Lower leg skin (tissue), 3 donors: ENCODE data around the gene PCDHGB2.

Source experiments
- POLR2A ChIP-seq, 2 donors: fragments of 450-650 bp; IDR thresholded peaks; one replicate each; pipeline ENCODE4 v1.6.1; 2016 to 2017; ENCODE audit warnings: antibody characterized with exemption in 2 of 2, mild to moderate bottlenecking in 1 of 2, moderate library complexity in 1 of 2
- TF ChIP-seq, protein P1 (sequence below), 3 donors: fragments of 450-650 bp; IDR thresholded peaks; one replicate each; pipeline ENCODE4 v1.5.1; 2016; ENCODE audit warnings: antibody characterized with exemption in 3 of 3, mild to moderate bottlenecking in 3 of 3, moderate library complexity in 2 of 3

GRCh38 chr5:141343953-141344463, 15.8 kb upstream of the PCDHGB2 start:
- TF ChIP-seq, protein P1, sequence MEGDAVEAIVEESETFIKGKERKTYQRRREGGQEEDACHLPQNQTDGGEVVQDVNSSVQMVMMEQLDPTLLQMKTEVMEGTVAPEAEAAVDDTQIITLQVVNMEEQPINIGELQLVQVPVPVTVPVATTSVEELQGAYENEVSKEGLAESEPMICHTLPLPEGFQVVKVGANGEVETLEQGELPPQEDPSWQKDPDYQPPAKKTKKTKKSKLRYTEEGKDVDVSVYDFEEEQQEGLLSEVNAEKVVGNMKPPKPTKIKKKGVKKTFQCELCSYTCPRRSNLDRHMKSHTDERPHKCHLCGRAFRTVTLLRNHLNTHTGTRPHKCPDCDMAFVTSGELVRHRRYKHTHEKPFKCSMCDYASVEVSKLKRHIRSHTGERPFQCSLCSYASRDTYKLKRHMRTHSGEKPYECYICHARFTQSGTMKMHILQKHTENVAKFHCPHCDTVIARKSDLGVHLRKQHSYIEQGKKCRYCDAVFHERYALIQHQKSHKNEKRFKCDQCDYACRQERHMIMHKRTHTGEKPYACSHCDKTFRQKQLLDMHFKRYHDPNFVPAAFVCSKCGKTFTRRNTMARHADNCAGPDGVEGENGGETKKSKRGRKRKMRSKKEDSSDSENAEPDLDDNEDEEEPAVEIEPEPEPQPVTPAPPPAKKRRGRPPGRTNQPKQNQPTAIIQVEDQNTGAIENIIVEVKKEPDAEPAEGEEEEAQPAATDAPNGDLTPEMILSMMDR (IDR thresholded peaks at IDR 0.05), result no peak
- TF ChIP-seq POLR2A (IDR thresholded peaks at IDR 0.05), result no peak
